Keratinocyte (primary cell): ENCODE measurements around the gene JPT2. TPM values are rescaled to one million over a fixed set of nuclear protein-coding genes. Genes with fewer than 3 reads are reported as not detected.
"Not testable (repeated sequence)": the region's sequence is repeated elsewhere in the genome, so short reads cannot be mapped to it uniquely, and the experiment has no call there.

Source experiments
- DNase-seq: peaks from one replicate; pipeline ENCODE4 v3.0.0-alpha.2; 2011; ENCODE audit warnings: low read depth, missing footprints, low spot score
- FAIRE-seq: peaks from 2 replicates; lab custom pipeline; 2011; peaks lifted over from hg19 to GRCh38; lab: Jason Lieb, UNC
- H2AFZ ChIP-seq: 2 replicates; pipeline ENCODE4 v1.6.0; 2012; ENCODE audit warnings: low read length, control low read depth, inconsistent platforms; ENCODE audit not compliant: control insufficient read depth
- H3K27ac ChIP-seq: 2 replicates; pipeline ENCODE4 v1.5.1; 2011; ENCODE audit warnings: low read length; ENCODE audit not compliant: control insufficient read depth, insufficient read depth
- H3K27me3 ChIP-seq: 3 replicates; pipeline ENCODE4 v1.6.0; 2011; ENCODE audit warnings: low read length; ENCODE audit not compliant: control insufficient read depth, insufficient read depth; ENCODE audit errors: extremely low read depth
- H3K36me3 ChIP-seq, 2 experiments: 2 replicates in 1 of 2; 3 replicates in 1 of 2; pipeline ENCODE4 v1.5.1; 2011; ENCODE audit warnings: low read length in 2 of 2, mild to moderate bottlenecking in 1 of 2; ENCODE audit not compliant: control insufficient read depth in 2 of 2, insufficient read depth in 2 of 2; ENCODE audit errors: extremely low read depth in 1 of 2
- H3K4me1 ChIP-seq: 3 replicates; pipeline ENCODE4 v1.5.1; 2011; ENCODE audit warnings: low read length; ENCODE audit not compliant: control insufficient read depth, insufficient read depth; ENCODE audit errors: extremely low read depth
- H3K4me2 ChIP-seq: 3 replicates; pipeline ENCODE4 v1.6.0; 2011; ENCODE audit warnings: low read depth, low read length; ENCODE audit not compliant: control insufficient read depth, insufficient read depth; ENCODE audit errors: extremely low read depth
- H3K4me3 ChIP-seq, 3 experiments: fragments of 200-600 bp in 1 of 3; sonication (generic) in 1 of 3; 2 replicates in 2 of 3; 3 replicates in 1 of 3; pipeline ENCODE4 v1.5.1; 2011 to 2016; ENCODE audit warnings: low read length in 3 of 3, mild to moderate bottlenecking in 3 of 3, control low read depth in 2 of 3, inconsistent platforms in 1 of 3, low read depth in 1 of 3, mixed read lengths in 1 of 3, mixed run types in 1 of 3, moderate library complexity in 1 of 3; ENCODE audit not compliant: control insufficient read depth in 2 of 3, insufficient read depth in 2 of 3; ENCODE audit errors: extremely low read depth in 1 of 3
- H3K79me2 ChIP-seq: 2 replicates; pipeline ENCODE4 v1.6.0; 2012; ENCODE audit warnings: low read length; ENCODE audit not compliant: control insufficient read depth, insufficient read depth
- H3K9ac ChIP-seq: 3 replicates; pipeline ENCODE4 v1.6.0; 2011; ENCODE audit warnings: low read length; ENCODE audit not compliant: control insufficient read depth, insufficient read depth; ENCODE audit errors: extremely low read depth
- H3K9me1 ChIP-seq: 3 replicates; pipeline ENCODE4 v1.6.0; 2011; ENCODE audit warnings: low read length; ENCODE audit not compliant: control insufficient read depth, insufficient read depth; ENCODE audit errors: extremely low read depth
- H3K9me3 ChIP-seq: 2 replicates; pipeline ENCODE4 v1.5.1; 2012; ENCODE audit warnings: low read depth, low read length; ENCODE audit not compliant: control insufficient read depth
- H4K20me1 ChIP-seq: 3 replicates; pipeline ENCODE4 v1.6.0; 2011; ENCODE audit warnings: low read length; ENCODE audit not compliant: control insufficient read depth, insufficient read depth; ENCODE audit errors: extremely low read depth
- EZH2 ChIP-seq: IDR thresholded peaks from one replicate; pipeline ENCODE4 v1.6.1; 2012; ENCODE audit warnings: inconsistent platforms, mild to moderate bottlenecking, low read length, moderate library complexity
- dilution Hi-C: fragments of 300-500 bp; cut with MboI; formaldehyde crosslinking; loops from one replicate; pipeline ENCODE4 v1.7.0; 2020; ENCODE audit warnings: low sequenced_read_pairs; ENCODE audit not compliant: extremely low pct_ligation_motif_present
- polyA plus RNA-seq, 5 experiments: library from polyadenylated mRNA; depleted of rRNA in 3 of 5; stranded (reverse) in 3 of 5; stranded (forward) in 1 of 5; unstranded in 1 of 5; fragments of >200 nt; gene quantifications; 1 replicate in 1 of 5; 2 replicates in 3 of 5; 3 replicates in 1 of 5; pipeline versions ENCODE4 v1.2.1 to v1.2.3, GENCODE V29; 2011 to 2012; ENCODE audit warnings: missing spikeins in 2 of 5, low read depth in 1 of 5, low replicate concordance in 1 of 5
- TF ChIP-seq, protein P1 (sequence below), 3 experiments: IDR thresholded peaks in 1 of 3; conservative IDR thresholded peaks in 1 of 3; optimal IDR thresholded peaks in 1 of 3; 2 replicates in 2 of 3; 3 replicates in 1 of 3; pipeline versions ENCODE3 to v1.5.1; 2011; ENCODE audit warnings: low read length in 3 of 3, mild to moderate bottlenecking in 3 of 3, moderate library complexity in 2 of 3, control low read depth in 1 of 3, inconsistent platforms in 1 of 3; ENCODE audit not compliant: insufficient read depth in 2 of 3; ENCODE audit errors: extremely low read depth in 1 of 3

Gene JPT2
- polyA plus RNA-seq, 1 donor (not counting 4 experiments of a cell fraction or from before 2014, with no cell fraction given) = 166 TPM

DNA sequence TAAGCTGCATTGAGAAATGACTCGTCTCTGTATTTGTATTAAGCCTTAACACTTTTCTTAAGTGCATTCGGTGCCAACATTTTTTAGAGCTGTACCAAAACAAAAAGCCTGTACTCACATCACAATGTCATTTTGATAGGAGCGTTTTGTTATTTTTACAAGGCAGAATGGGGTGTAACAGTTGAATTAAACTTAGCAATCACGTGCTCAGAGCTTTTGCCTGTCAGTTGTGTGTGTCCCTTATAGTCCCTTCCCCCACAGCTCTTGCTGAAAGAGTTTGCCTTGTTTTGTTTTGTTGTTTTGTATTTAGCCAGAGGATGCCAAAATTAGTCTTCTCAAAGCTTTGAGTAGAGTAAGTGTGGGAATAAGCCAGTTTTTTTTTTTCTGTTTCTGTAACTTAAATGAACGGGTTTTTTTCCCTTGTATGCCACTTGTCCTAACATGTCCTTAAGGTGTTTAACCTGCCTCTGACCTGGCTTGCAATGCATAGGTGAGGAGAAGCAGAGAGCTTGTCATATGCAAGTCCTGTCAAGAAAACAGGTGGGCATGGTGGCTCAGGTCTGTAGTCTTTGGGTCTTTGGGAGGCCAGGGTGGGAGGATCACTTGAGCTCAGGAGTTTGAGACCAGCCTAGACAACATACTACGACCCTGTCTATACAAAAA lies 23.3 kb downstream of the JPT2 start:
- Histone ChIP-seq H3K27ac (peak overlapping the region; percentile 63), H3K9ac (peak overlapping the region; percentile 47), H2AFZ (no peak overlapping the region), H3K4me1 (peaks cover 39% of the 10 kb centered on the region), H3K9me1 (no peaks in the 10 kb centered on the region), H3K27me3 (no peaks in the 10 kb centered on the region), H3K4me2 (peak overlapping the region; percentile 29), H3K79me2 (peaks cover 6% of the 10 kb centered on the region), H3K4me3 (no peak overlapping the region), H3K9me3 (peaks cover 5% of the 10 kb centered on the region), H3K36me3 (peaks cover 32 to 50% of the 10 kb centered on the region in 2 experiments), H4K20me1 (no peaks in the 10 kb centered on the region)
- DNase-seq = no peak
- FAIRE-seq = peak; percentile 63
- dilution Hi-C loops = no loop called here
- TF ChIP-seq EZH2 = no peak
- TF ChIP-seq, protein P1, sequence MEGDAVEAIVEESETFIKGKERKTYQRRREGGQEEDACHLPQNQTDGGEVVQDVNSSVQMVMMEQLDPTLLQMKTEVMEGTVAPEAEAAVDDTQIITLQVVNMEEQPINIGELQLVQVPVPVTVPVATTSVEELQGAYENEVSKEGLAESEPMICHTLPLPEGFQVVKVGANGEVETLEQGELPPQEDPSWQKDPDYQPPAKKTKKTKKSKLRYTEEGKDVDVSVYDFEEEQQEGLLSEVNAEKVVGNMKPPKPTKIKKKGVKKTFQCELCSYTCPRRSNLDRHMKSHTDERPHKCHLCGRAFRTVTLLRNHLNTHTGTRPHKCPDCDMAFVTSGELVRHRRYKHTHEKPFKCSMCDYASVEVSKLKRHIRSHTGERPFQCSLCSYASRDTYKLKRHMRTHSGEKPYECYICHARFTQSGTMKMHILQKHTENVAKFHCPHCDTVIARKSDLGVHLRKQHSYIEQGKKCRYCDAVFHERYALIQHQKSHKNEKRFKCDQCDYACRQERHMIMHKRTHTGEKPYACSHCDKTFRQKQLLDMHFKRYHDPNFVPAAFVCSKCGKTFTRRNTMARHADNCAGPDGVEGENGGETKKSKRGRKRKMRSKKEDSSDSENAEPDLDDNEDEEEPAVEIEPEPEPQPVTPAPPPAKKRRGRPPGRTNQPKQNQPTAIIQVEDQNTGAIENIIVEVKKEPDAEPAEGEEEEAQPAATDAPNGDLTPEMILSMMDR (optimal IDR thresholded peaks at IDR 0.05 in 1 of 3, IDR thresholded peaks at IDR 0.05 in 1 of 3, conservative IDR thresholded peaks at IDR 0.05 in 1 of 3; ENCODE audit: extremely low read depth in 1 of 3, insufficient read depth in 2 of 3, low read length in 3 of 3) = no peak

DNA sequence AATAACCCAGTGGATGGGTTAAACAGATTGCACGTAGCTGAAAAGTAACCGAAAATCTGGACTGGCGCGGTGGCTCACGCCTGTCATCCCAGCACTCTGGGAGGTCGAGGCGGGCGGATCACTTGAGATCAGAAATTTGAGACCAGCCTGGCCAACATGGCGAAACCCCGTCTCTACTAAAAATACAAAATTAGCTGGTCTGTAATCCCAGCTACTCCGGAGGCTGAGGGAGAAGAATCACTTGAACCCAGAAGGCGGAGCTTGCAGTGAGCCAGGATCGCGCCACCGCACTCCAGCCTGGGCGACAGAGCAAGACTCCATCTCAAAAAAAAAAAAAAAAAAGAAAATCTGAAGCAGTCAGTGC lies 27.2 kb downstream of the JPT2 start:
- not testable (repeated sequence) for DNase-seq

More for the DNA sequence above, 27.2 kb downstream of the JPT2 start:
- H2AFZ ChIP-seq, dilution Hi-C loops, H3K27me3 ChIP-seq, FAIRE-seq, H3K9me3 ChIP-seq, H4K20me1 ChIP-seq, H3K9me1 ChIP-seq: not testable (repeated sequence)
- peak overlapping the region; percentile 90 for H3K9ac ChIP-seq
- H3K4me1 ChIP-seq = peaks cover 46% of the 10 kb centered on the region
- peak overlapping the region; percentile 85 for H3K4me2 ChIP-seq
- peaks cover 38% of the 10 kb centered on the region for H3K79me2 ChIP-seq
- peak overlapping the region; percentile 88 for H3K27ac ChIP-seq
- H3K36me3 ChIP-seq = peaks cover 10 to 21% of the 10 kb centered on the region in 2 experiments
- H3K4me3 ChIP-seq = peak overlapping the region; percentile 71 to 93 (median 80)
